HepG2 (cell line): ENCODE measurements around the gene NFIC. TPM values are rescaled to one million over a fixed set of nuclear protein-coding genes. Genes with fewer than 3 reads are reported as not detected.

Experiments used
- BHLHE40 ChIP-seq: IDR thresholded peaks from 2 replicates; pipeline ENCODE4 v1.6.1; 2011; ENCODE audit warnings: low read length, improper control_type of control experiment
- CBX1 ChIP-seq: IDR thresholded peaks from one replicate; pipeline ENCODE4 v1.6.1; 2016; ENCODE audit warnings: antibody characterized with exemption, low read depth
- CBX2 ChIP-seq, 2 experiments: fragments of 200-600 bp in 1 of 2; sonication (generic); formaldehyde crosslinking in 1 of 2; IDR thresholded peaks; 2 replicates each; pipeline versions ENCODE4 v1.7.0 to v1.8.1; 2018 to 2022; ENCODE audit warnings: low read depth in 2 of 2, low read length in 1 of 2, mild to moderate bottlenecking in 1 of 2, missing genetic modification reagents in 1 of 2
- CENPBD1 ChIP-seq: sonication (generic); formaldehyde crosslinking; IDR thresholded peaks from 2 replicates; pipeline ENCODE4 v1.8.0; 2022; ENCODE audit warnings: missing genetic modification reagents, low read depth, mild to moderate bottlenecking, borderline replicate concordance
- CENPT ChIP-seq: sonication (generic); formaldehyde crosslinking; IDR thresholded peaks from 2 replicates; pipeline ENCODE4 v1.8.0; 2022; ENCODE audit warnings: low read depth, mild to moderate bottlenecking, moderate library complexity, missing genetic modification reagents
- ETV5 ChIP-seq: IDR thresholded peaks from 2 replicates; pipeline ENCODE4 v1.6.1; 2018; ENCODE audit warnings: missing biosample characterization, missing genetic modification reagents, inconsistent platforms, borderline replicate concordance
- GABPB1 ChIP-seq: IDR thresholded peaks from 2 replicates; pipeline ENCODE4 v1.6.1; 2016; ENCODE audit warnings: mild to moderate bottlenecking, missing genetic modification reagents, moderate library complexity, missing compliant biosample characterization
- HNRNPL ChIP-seq: fragments of 200-400 bp; formaldehyde crosslinking; IDR thresholded peaks from 2 replicates; pipeline ENCODE4 v1.6.1; 2017; ENCODE audit warnings: mild to moderate bottlenecking, low read depth, low read length
- KAT7 ChIP-seq: IDR thresholded peaks from 2 replicates; pipeline ENCODE4 v1.6.1; 2018; ENCODE audit warnings: borderline replicate concordance, missing compliant biosample characterization
- NFE2 ChIP-seq: sonication (generic); formaldehyde crosslinking; IDR thresholded peaks from 2 replicates; pipeline ENCODE4 v1.4.0; 2020; ENCODE audit warnings: missing genetic modification reagents
- NR2F2 ChIP-seq: IDR thresholded peaks from 2 replicates; pipeline ENCODE4 v1.6.1; 2012; ENCODE audit warnings: low read depth, inconsistent platforms, borderline replicate concordance
- TOE1 ChIP-seq: sonication (generic); formaldehyde crosslinking; IDR thresholded peaks from 2 replicates; pipeline ENCODE4 v1.4.0; 2020; ENCODE audit warnings: mild to moderate bottlenecking, missing genetic modification reagents
- ZBTB46 ChIP-seq: sonication (generic); formaldehyde crosslinking; IDR thresholded peaks from 2 replicates; pipeline ENCODE4 v1.4.0; 2020; ENCODE audit warnings: mild to moderate bottlenecking, missing genetic modification reagents, borderline replicate concordance
- ZFP91 ChIP-seq: sonication (generic); formaldehyde crosslinking; IDR thresholded peaks from 2 replicates; pipeline ENCODE4 v1.9.0; 2022; ENCODE audit warnings: missing genetic modification reagents, mild to moderate bottlenecking, borderline replicate concordance
- ZNF17 ChIP-seq: sonication (generic); formaldehyde crosslinking; IDR thresholded peaks from 2 replicates; pipeline ENCODE4 v1.5.0; 2020; ENCODE audit warnings: mild to moderate bottlenecking, missing genetic modification reagents
- ZNF264 ChIP-seq: sonication (generic); formaldehyde crosslinking; IDR thresholded peaks from 2 replicates; pipeline ENCODE4 v1.4.0; 2020; ENCODE audit warnings: missing genetic modification reagents
- ZNF710 ChIP-seq: sonication (generic); formaldehyde crosslinking; IDR thresholded peaks from 2 replicates; pipeline ENCODE4 v1.5.0; 2020; ENCODE audit warnings: mild to moderate bottlenecking, missing genetic modification reagents, borderline replicate concordance
- ZNF879 ChIP-seq: sonication (generic); formaldehyde crosslinking; IDR thresholded peaks from 2 replicates; pipeline ENCODE4 v1.8.1; 2023; ENCODE audit warnings: missing genetic modification reagents
- ZXDC ChIP-seq: sonication (generic); formaldehyde crosslinking; IDR thresholded peaks from 2 replicates; pipeline ENCODE4 v1.5.0; 2020; ENCODE audit warnings: mild to moderate bottlenecking, missing genetic modification reagents
- polyA plus RNA-seq, 8 experiments: library from polyadenylated mRNA; depleted of rRNA in 3 of 8; stranded (reverse) in 7 of 8; unstranded in 1 of 8; fragments of >200 nt; fragmentation: Illumina TruSeq in 4 of 8; extraction: Trizol in 4 of 8; gene quantifications; 2 replicates each; pipeline versions ENCODE4 v1.2.1 to v1.2.3, GENCODE V29; 2011 to 2016; ENCODE audit warnings: low read depth in 4 of 8, missing spikeins in 1 of 8, mixed read lengths in 1 of 8; ENCODE audit not compliant: insufficient read depth in 1 of 8
- total RNA-seq, 5 experiments: library from RNA; depleted of rRNA; stranded (reverse); fragments of >200 nt; fragmentation: Illumina TruSeq; extraction: Trizol; gene quantifications; 2 replicates each; pipeline ENCODE4 v1.2.3, GENCODE V29; 2016; ENCODE audit warnings: low read depth in 1 of 5

The NFIC gene
- total and polyA plus RNA-seq, 2 of the 13 experiments (the other 11 are each of a cell fraction or from before 2014, with no cell fraction given): 1.3 to 2.5 TPM

- no peak for TF ChIP-seq ZNF17 (CRISPR knock-in tag)
- TF ChIP-seq CBX2 (IDR thresholded peaks at IDR 0.05; ENCODE audit: low read depth, low read length): no peak
- TF ChIP-seq CBX2 (CRISPR knock-in tag; IDR thresholded peaks at IDR 0.05; ENCODE audit: low read depth): no peak
- TF ChIP-seq ZNF710 (CRISPR knock-in tag): no peak; the same call in 1 of the 2 replicates
- TF ChIP-seq NR2F2: 0 out of 2 replicates have a peak, but pooled peaks have one; percentile 28
- TF ChIP-seq NFE2: no peak
- TF ChIP-seq ZFP91 (CRISPR knock-in tag): peak; percentile 93
- TF ChIP-seq CENPT: peak; percentile 94
- TF ChIP-seq BHLHE40: peak; percentile 98
- TF ChIP-seq ZNF264: no peak
- TF ChIP-seq KAT7 (CRISPR knock-in tag): peak; percentile 98
- TF ChIP-seq ETV5 (CRISPR knock-in tag): peak; percentile 61
- no peak for TF ChIP-seq ZBTB46 (CRISPR knock-in tag)
- TF ChIP-seq ZNF879 (CRISPR knock-in tag): peak; percentile 92; the same call in 1 of the 2 replicates
- no peak for TF ChIP-seq CBX1
- TF ChIP-seq HNRNPL: no peak
- no peak for TF ChIP-seq CENPBD1
- peak; percentile 85 for TF ChIP-seq GABPB1
- TF ChIP-seq TOE1 (CRISPR knock-in tag): no peak
- TF ChIP-seq ZXDC: peak; percentile 85
These were observed 134.2 kb downstream of the NFIC start, which contains the start of gene DOHH (continued) for GRCh38 chr19:3500429-3501101.
